Raji (cell line): Measurements from ENCODE around the gene DMRT1.

Source experiments
- POLR2A ChIP-seq: IDR thresholded peaks from 2 replicates; pipeline ENCODE4 v1.6.1; 2011; ENCODE audit warnings: low read depth, low read length, control low read depth; ENCODE audit not compliant: insufficient read depth

DMRT1 gene

DNA sequence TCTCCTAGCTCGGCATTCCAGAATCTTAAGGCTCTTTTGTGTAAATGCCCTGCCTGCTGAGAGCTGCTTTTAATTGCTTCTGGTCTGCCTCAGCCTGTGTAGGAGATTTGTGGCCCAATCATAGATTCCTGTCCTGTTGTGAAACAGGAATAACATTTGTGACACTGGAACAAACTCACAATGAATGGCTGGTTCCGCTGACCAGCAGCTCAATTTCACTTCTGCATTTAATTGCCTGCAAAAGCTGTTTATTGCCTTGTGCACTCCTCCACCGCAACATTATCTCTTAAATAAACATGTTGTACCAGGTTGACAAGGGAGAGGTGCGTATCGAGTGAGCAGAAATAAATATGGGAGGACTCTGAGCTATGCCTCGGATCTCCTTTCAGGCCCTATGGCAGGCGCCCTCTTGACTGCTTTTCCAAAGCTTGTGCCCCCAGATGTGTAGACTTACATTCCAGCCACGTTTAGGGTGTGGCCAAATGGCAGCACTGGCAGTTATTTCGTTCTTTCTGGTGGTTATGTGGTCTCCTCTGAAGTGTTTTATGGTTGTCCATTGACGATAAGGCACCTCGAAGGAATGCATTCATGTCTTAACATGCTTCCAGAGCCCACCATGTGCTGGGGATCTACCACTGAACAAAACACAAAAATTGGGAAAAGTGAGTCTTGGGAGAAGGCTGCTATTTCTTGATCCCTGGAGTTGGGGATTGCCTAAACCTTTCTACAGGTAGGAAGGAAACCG, 58.1 kb downstream of the DMRT1 start:
- no peak for TF ChIP-seq POLR2A

DNA sequence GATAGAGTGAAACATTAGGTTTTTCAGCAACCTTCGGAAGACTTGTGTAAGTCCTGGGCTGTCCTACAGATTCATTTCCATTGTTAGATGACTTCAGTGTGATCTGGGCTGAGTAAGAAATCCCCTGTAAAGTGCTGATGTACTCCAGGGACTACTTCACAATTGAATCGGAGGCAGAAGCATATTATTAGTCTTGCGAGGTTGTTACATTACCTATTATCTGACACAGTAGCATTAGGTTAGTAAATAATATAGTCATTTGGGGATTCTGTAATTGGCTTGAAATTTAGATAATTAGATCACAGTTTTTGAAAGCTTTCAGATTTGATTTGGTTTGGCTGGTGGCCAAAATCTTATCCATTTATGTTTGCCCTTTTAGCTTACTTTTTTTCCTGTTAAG, 62.4 kb downstream of the DMRT1 start:
- no peak for TF ChIP-seq POLR2A

DNA sequence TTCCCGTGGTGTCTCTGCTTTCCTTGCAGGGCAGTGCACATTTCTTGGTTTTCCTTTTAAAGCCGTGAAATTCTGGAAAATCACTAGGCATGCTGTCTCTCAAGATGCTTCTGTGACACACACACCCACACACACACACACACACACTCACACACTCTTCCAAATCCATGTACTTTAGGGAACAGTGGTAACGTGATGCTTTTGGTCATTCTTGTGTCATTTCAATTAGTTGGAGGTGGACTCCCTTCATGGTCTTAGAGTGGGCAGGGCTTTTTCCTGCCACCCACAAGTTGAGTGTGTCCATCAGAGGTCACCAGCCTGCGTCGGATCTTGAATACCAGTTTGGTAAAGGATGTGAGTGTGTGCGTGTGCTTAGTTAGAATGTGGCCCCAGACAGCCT, 64.4 kb downstream of the DMRT1 start:
- TF ChIP-seq POLR2A = no peak

DNA sequence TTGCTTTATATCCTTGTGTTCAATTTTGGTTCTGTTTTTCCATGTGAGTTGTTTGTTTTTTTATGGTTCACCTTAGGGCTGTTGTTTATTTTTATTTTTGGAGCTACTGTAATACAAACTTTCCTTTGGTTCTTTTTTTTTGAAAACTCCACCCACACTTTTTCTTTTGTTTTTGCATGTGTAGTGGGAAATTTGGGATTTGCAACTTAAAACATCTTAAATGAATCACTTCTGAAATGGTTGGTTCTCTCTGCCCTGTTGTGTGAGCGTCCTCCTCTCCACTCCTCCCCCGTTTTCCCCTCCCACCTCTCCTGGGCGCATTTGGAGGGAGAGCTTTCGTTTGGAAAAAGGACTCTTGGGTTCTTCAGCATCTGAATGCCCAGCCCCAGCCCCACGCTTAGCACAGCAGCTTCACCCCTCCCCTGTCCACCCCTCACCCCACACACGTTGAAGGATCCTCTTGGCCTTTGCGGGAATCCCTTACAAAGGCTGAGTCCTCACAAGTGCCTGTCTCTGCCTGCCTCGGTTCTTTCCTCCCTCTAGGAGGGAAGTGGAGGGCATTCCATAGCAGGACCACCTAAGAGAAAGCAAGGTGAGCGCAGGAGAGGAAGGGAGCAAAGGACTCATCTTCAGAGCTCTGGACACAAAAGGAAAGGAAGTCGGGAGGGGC, 67.2 kb downstream of the DMRT1 start:
- no peak for TF ChIP-seq POLR2A

DNA sequence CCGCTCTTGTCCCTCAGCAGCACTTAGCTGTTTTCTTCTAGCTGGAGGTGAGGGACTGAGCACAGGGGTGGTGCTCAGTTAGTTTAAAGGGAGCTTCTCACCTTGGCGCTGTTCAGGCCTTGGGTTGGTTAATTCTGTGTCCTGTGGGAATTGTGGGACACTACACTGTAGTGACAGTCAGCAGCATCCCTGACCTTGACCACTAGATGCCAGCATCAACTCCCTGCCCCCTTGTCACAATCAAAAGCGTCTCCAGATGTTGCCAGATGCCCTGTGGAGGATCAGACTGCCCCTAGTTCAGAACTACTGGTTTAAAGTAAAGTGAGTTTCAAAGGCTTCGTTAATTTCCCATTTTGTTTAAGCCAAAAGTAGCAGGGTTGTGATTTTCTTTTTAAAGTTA, 69.5 kb downstream of the DMRT1 start:
- TF ChIP-seq POLR2A = no peak

DNA sequence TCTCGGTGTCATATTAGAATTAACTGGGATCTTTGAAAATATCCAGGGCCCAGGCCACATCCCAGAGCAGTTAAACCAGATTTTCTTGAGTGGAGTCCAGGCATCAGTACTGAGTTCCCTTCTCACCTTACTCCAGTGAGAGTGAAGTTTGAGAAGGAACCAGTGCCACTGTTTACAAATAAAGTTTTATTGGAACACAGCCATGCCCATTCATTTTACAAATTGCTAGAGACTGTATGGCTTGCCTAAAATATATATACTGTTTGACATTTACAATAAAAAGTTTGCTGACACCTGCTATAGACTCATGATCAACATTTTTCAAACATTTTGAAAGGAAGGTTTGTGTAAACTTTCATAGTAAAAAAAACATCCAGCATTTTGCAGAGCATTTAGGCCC, 71.3 kb downstream of the DMRT1 start:
- TF ChIP-seq POLR2A = no peak

DNA sequence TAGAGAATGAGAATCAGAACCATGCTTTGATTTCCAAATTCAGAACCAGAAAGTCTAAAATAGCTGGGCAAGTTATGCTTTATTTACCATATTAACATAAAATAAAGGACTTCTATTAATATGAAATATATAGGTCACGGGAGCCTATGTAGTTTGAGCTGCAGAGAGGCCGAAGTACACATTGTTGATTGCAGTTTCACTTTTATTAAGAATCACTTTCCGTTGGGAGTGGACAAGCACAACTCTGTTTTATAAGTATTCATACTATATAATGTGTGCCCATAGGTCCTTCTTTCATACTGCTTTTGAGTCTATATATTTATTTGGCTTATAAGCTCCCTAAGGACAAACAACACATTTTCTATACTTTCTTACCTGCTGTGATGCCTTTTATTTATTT, 76.2 kb downstream of the DMRT1 start:
- TF ChIP-seq POLR2A = no peak

DNA sequence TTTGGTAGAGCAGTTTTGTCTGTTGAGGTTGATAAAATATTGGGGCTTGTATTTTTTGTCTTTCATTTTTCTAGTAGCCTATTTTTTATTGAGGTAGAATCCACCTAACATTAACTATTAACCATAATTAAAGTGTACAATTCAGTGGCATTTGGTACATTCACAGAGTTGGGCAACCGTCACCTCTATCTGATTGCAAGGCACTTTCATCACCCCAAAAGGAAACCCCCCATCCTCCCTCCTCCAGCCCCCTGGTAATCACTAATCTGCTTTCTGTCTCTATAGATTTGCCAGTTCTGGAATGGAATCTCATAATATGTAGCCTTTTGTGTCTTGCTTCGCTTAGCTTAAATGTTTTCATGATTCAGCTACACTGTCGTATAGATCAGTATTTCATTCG, 79.4 kb downstream of the DMRT1 start:
- TF ChIP-seq POLR2A = no peak

DNA sequence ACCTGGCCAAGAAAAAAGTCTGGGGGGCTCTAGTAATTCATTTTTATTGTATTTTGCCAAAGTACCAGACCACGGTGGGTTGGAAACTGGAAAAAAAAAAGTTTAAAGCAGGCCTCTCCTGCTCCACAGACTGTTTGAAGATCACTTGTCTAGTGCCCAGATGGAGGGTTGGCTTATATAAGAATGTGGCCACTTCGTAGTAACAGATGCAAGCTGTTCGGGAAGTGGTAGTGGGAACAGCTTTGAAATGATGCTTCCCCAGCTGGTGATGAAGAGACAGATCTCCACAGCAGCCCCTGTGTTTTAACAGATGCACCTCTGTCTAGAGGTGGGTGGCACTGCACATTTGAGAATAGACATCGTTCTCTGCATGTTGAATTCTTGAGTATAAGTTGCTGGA, 80.7 kb downstream of the DMRT1 start:
- TF ChIP-seq POLR2A = no peak

DNA sequence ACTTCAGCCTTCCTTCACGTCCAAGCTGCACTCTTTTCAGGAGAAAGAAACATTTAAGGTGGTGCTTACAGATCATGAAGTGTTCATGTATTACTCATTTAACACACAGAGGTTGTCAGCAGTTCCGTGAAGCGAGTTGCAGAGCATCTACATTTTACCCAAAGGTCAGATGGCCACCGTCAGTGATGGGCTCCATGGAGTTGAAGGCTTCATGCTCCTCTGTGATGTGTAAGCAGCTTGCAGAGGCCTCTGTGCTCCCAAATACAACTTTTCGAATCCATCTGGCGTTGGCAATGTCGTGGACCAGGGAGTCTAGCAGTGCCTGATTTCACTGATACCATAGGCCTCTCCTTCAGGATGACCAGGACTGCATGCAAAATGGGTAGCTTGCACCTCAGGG, 81.2 kb downstream of the DMRT1 start:
- no peak for TF ChIP-seq POLR2A

DNA sequence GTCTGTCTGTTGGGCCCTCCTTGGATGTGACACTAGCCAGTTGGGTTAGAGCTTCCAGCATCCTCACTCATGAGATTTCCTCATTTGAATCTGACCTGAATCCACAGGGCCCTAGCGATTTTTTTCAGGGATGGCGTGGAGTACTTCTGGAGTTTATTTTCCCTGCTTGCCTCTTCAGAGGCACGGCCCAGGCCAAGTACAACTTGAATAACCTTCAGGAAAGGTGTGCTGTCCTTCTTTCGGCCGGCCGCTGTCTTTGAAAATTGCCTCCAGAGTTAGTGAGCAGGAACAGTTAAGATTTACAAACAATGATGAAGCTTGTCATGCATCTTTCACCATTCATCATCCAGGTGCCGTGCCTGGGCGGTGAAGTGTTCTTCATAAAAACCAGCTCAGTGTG, 85.5 kb downstream of the DMRT1 start:
- no peak for TF ChIP-seq POLR2A

DNA sequence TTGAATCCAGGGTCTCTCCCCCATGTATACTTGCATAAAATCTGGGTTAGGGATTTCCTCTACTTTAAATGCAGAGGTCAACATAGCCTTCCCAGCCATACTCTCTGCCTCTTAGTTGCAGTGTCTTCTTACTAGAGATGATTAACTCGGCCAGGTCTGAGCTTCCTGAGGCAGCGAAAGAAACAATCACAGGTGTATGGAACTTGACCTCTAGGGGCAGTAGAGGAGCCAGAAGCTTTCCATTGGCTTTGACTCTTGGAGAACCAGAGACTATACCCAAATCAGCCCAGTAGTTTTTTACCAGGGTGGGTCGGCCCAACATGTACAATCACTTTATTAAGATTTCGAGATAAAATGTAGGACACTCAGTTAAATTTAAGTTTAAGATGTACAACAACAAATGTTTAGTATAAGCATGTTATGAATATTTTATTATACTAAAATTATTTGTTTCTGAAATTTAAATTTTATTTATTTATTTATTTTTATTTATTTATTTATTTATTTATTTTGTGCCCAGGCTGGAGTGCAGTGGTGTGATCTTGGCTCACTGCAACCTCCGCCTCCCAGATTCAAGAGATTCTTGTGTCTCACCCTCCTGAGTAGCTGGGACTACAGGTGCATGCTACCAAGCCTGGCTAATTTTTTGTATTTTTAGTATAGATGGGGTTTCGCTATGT, 87.0 kb downstream of the DMRT1 start:
- no peak for TF ChIP-seq POLR2A

DNA sequence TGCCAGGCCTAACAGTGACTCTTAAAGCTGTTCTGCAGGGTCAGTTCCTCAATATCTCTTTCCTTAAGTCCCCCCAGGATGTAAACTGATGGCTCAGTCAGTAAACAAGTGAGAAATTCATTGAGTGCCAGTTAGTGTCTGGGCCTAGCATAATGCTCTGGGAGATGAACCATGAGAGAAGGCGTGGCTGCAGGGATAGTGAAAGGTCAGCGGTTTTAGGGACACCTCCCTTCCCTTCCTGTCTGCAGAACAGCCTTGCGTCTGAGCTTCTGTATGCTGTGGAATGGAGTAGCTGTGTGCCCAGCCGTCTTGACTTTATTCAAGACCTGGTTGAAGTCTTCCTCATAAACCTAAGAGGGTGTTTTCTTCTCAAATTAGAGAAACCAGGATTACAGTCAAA, 88.2 kb downstream of the DMRT1 start:
- no peak for TF ChIP-seq POLR2A

DNA sequence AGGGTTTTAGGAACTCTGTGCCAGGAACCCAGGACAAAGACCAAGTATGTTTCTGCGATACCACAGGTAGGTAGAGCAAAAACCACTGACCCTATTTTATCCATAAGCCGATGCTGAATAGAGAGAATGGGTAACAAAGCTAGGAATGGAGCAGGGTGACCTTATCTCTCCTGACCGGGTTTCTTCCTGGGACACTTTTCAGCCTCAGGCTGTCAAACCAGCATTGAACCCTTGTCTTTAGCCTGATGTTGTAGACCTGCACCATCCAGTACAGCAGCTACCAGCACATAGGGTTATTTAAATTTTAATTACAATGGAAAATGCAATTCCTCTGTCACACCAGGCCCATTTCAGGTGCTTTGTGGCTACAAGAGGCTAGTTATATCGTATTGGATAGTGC, 91.9 kb downstream of the DMRT1 start:
- no peak for TF ChIP-seq POLR2A

DNA sequence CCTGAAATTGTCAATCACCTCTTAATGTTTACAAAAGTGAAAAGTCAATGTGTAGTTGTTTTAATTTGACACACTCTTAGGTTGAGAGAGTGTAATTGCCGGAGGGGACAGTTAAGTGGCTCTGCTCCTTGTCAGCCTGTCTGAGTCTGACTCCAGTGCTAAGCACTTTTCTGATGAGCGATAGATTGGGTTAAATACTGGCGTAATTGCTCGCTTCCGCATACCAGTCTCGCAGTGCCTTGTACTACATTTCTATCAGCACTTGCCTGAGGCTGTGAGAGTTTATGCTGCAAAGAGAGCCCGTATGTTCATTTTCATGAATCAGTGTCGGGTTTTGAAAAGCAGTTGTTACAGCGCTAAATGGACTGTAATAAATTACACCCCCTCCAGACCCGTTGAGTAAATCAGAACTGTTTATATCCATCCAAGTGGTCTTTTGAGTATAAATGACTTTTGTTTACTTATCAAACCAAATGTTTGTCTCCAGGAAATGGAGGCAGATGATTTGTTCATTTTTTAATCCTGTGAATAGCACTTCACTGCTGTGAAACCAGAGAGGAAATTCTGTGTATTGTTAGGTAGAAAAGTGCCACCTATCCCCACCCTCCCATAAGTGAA, 94.0 kb downstream of the DMRT1 start:
- no peak for TF ChIP-seq POLR2A
